ENCODE data around the gene APOB.

APOB gene

GRCh38 chr2:20960003-20960402, 83.9 kb downstream of the APOB start:
- Mint-ChIP-seq H3K4me1 (ENCODE audit: low read depth) (no peaks in the 10 kb centered on the region), H3K4me3 (no peak overlapping the region), H3K27me3 (peaks cover 8% of the 10 kb centered on the region), H3K27ac (no peak overlapping the region), H3K9me3 (no peaks in the 10 kb centered on the region), H3K36me3 (ENCODE audit: low read depth) (no peaks in the 10 kb centered on the region)
- intact Hi-C loops (cut with micrococcal nuclease), result loop anchor here (5.0 kb wide), 1 partner anchor 278 kb away; no protein-coding TSS in a partner anchor

GRCh38 chr2:20959252-20959651, 84.6 kb downstream of the APOB start:
- peaks cover 8% of the 10 kb centered on the region for H3K27me3 Mint-ChIP-seq
- no peaks in the 10 kb centered on the region for H3K9me3 Mint-ChIP-seq
- H3K36me3 Mint-ChIP-seq (ENCODE audit: low read depth), result no peaks in the 10 kb centered on the region
- intact Hi-C loops (cut with micrococcal nuclease), result no loop called here
- no peaks in the 10 kb centered on the region for H3K4me1 Mint-ChIP-seq (ENCODE audit: low read depth)
- no peak overlapping the region for H3K4me3 Mint-ChIP-seq
- no peak overlapping the region for H3K27ac Mint-ChIP-seq

- no peaks in the 10 kb centered on the region for H3K4me1 Mint-ChIP-seq (ENCODE audit: low read depth)
- H3K27me3 Mint-ChIP-seq, result peaks cover 8% of the 10 kb centered on the region
- H3K9me3 Mint-ChIP-seq, result no peaks in the 10 kb centered on the region
- intact Hi-C loops (cut with micrococcal nuclease), result no loop called here
- no peaks in the 10 kb centered on the region for H3K36me3 Mint-ChIP-seq (ENCODE audit: low read depth)
- H3K27ac Mint-ChIP-seq, result no peak overlapping the region
- H3K4me3 Mint-ChIP-seq, result no peak overlapping the region
Measured at GRCh38 chr2:20957788-20958525, 85.9 kb downstream of the APOB start.

GRCh38 chr2:20955277-20956026, 88.4 kb downstream of the APOB start:
- no peaks in the 10 kb centered on the region for H3K36me3 Mint-ChIP-seq (ENCODE audit: low read depth)
- H3K27me3 Mint-ChIP-seq, result peaks cover 3% of the 10 kb centered on the region
- intact Hi-C loops (cut with micrococcal nuclease), result no loop called here
- H3K4me3 Mint-ChIP-seq, result no peak overlapping the region
- H3K9me3 Mint-ChIP-seq, result no peaks in the 10 kb centered on the region
- no peaks in the 10 kb centered on the region for H3K4me1 Mint-ChIP-seq (ENCODE audit: low read depth)
- no peak overlapping the region for H3K27ac Mint-ChIP-seq

- Mint-ChIP-seq H3K4me1 (ENCODE audit: low read depth) (no peaks in the 10 kb centered on the region), H3K27ac (no peak overlapping the region), H3K27me3 (no peaks in the 10 kb centered on the region), H3K36me3 (ENCODE audit: low read depth) (no peaks in the 10 kb centered on the region), H3K9me3 (no peaks in the 10 kb centered on the region), H3K4me3 (no peak overlapping the region)
- intact Hi-C loops (cut with micrococcal nuclease), result no loop called here
Measured at GRCh38 chr2:20953146-20953824, 90.6 kb downstream of the APOB start.
